ENCODE data around the gene TNFRSF4.

DNA sequence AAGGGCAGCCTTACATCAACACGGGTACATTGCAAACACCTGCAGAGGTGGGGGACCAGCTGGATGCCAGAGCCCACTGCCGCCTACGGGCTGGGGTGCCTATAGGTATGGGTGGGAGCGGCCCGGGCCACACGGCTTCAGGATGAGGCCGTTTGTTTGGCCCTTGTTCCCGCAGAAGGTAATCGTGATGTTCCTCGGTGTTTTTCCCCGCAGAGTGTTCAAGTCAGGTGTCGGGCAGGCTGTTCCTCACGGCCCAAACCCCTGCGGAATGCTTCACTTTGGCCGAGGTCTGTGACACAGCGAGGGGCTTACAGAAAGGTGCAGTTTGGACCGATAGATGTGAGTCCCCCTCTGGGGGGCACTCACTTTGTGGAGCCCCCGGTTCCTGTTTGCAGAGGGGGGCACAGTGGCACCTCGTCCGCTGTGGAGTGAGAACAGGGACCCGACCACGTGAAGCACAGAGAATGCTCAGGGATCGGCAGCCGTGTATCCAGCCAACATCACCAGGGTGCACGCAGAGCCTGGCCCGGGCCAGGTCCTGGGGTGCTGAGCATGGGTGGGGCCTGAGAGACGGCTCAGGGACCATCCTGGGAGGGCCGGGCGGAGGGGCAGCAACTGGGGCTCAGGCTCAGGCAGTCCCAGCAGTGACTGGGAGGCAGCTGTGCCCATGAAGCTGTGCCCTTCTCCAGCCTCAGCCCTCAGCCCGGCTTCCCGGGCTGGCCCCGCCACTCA, 40.7 kb downstream of the TNFRSF4 start:
- TF ChIP-seq, protein P1, sequence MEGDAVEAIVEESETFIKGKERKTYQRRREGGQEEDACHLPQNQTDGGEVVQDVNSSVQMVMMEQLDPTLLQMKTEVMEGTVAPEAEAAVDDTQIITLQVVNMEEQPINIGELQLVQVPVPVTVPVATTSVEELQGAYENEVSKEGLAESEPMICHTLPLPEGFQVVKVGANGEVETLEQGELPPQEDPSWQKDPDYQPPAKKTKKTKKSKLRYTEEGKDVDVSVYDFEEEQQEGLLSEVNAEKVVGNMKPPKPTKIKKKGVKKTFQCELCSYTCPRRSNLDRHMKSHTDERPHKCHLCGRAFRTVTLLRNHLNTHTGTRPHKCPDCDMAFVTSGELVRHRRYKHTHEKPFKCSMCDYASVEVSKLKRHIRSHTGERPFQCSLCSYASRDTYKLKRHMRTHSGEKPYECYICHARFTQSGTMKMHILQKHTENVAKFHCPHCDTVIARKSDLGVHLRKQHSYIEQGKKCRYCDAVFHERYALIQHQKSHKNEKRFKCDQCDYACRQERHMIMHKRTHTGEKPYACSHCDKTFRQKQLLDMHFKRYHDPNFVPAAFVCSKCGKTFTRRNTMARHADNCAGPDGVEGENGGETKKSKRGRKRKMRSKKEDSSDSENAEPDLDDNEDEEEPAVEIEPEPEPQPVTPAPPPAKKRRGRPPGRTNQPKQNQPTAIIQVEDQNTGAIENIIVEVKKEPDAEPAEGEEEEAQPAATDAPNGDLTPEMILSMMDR (IDR thresholded peaks at IDR 0.05; ENCODE audit: low read length) = no peak
- no peak for TF ChIP-seq EZH2 (IDR thresholded peaks at IDR 0.05; ENCODE audit: borderline replicate concordance, low read length)

Data from OCI-LY1 (cell line).